Measurements from ENCODE around the gene DLL1. TPM values are rescaled to one million over a fixed set of nuclear protein-coding genes. Genes with fewer than 3 reads are reported as not detected.
A peak's percentile ranks its signal among the peaks of the same experiment; 100 is the strongest.

DLL1 gene
- total and polyA plus RNA-seq, 12 donors, result 2.6 to 27.2 (median 8.7) TPM

DNA sequence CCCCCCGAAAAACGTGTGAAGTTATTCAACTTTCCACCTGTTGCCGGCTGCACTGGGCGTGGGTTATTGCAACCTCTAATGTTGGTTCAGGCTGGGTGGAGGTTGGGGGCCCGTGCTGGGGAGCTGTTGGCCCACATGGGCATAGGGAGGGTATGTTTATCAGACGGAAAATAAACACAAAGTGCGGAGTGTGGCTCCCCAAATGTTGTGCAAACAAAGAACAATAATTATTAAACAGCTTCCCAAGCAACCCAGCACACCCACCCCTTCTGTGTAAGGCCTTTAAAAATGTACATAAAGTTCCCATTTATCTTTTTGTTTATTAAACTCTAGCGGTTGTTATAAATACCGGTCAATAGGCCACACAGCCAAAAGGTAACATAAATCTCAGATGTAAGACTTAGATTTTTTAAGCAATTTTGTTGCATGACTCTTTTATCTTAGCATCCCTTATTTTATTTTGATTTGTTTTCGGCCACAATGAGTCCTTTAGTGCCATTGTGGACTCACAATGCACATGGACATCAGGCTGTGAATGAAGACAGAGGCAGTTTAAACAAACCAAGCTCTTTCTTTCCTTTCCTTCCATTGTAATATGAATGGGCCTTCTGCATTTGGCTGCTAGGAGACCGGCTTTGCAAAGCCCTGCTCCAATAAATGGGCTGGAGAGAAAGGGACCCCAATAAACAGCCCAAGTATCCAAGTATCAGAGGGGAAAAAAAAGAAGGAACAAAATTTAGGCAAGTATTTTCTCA is 6.9 kb upstream of the DLL1 start:
- Histone ChIP-seq H3K27ac (no peak overlapping the region), H3K9me3 (no peaks in the 10 kb centered on the region), H3K36me3 (no peaks in the 10 kb centered on the region), H3K4me3 (no peak overlapping the region), H3K4me1 (peaks cover 15 to 35% (median 25%) of the 10 kb centered on the region in 9 donors), H3K27me3 (peaks cover 11 to 77% (median 27%) of the 10 kb centered on the region in 7 donors)
- WGBS, 2 donors, result 71 to 75% methylated on average over 11 of the region's 11 CpGs
- TF ChIP-seq, protein P1, sequence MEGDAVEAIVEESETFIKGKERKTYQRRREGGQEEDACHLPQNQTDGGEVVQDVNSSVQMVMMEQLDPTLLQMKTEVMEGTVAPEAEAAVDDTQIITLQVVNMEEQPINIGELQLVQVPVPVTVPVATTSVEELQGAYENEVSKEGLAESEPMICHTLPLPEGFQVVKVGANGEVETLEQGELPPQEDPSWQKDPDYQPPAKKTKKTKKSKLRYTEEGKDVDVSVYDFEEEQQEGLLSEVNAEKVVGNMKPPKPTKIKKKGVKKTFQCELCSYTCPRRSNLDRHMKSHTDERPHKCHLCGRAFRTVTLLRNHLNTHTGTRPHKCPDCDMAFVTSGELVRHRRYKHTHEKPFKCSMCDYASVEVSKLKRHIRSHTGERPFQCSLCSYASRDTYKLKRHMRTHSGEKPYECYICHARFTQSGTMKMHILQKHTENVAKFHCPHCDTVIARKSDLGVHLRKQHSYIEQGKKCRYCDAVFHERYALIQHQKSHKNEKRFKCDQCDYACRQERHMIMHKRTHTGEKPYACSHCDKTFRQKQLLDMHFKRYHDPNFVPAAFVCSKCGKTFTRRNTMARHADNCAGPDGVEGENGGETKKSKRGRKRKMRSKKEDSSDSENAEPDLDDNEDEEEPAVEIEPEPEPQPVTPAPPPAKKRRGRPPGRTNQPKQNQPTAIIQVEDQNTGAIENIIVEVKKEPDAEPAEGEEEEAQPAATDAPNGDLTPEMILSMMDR (IDR thresholded peaks at IDR 0.05), result no peak
- intact Hi-C loops (cut with DNase I), result loop anchor here in 5 of 10 donors (5.0 to 10.0 kb wide), 7 partner anchors 227 to 503 kb away; no protein-coding TSS in a partner anchor
- ATAC-seq, result no peak
- no peak for DNase-seq

DNA sequence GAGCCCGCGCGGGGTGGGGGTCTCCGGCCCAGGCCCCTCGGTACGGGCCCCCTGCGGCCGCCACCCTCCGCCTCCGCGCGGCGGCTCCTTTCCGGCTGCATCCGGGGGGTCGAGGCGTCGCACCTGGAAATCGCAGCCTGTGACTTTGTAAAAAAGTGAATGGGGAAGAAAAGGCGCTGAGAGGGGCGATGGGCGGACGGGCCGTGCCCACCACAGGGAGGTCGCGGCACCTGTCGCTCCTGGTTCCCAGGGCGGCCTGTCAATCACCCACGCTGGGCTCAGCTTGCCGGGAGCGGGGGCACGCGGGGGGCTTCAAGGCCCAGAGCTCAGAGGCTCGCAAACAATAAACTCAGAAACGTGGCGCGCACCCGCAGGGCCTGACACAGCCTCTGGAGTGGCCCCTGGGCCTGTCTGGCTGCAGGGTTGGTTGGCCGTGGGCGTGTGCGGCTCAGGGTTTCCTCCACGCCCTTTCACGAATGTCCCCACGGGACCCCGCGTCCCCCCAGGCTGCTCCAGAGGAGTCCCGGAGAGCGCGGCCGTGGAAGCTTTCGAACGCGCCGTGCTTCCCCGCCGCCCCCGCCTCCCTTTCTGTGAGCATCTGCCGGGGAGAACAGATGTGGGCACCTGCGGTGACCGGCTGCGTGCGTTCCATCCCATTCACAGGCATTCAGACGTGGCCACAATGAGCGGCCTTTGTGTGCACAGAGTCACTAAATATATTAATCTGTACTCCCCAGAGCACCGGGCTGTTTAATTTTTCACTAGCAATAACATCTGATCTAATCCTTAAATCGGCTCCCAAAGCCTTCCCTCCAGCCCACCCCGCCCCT is 6.1 kb upstream of the DLL1 start:
- TF ChIP-seq, protein P1 (IDR thresholded peaks at IDR 0.05), result no peak
- DNase-seq (no peak), ATAC-seq (peak in 1 of 8 donors; percentile 7)
- intact Hi-C loops (cut with DNase I), result loop anchor here in 5 of 10 donors (5.0 to 10.0 kb wide), 7 partner anchors 228 to 502 kb away; no protein-coding TSS in a partner anchor
- Histone ChIP-seq H3K27me3 (peaks cover 11 to 85% (median 30%) of the 10 kb centered on the region in 7 donors), H3K4me1 (peaks cover 23 to 43% (median 33%) of the 10 kb centered on the region in 9 donors), H3K36me3 (no peaks in the 10 kb centered on the region), H3K4me3 (peak overlapping the region in 3 of 10 donors; percentile 12 to 56 (median 44)), H3K27ac (no peak overlapping the region), H3K9me3 (no peaks in the 10 kb centered on the region)
- 19 to 31% methylated on average over 67 of the region's 67 CpGs for WGBS, 2 donors

DNA sequence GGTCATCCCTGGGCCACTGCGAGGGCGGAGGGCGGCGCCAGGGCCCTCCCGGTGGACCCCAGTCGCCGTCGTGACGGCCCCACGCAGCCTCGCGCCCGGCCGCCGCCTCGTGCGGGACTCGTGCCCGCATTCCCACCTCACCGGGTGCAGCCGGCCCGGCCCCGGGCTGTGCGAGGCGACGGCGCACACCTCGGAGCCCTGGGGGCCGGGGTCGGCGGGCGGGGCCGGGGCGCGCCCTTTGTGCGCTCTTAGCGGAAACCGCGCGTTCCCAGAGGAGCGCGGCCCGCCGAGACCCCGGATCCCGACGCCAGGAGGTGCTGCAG is 5.5 kb upstream of the DLL1 start:
- Histone ChIP-seq H3K27me3 (peaks cover 11 to 91% (median 34%) of the 10 kb centered on the region in 7 donors), H3K9me3 (no peaks in the 10 kb centered on the region), H3K4me1 (peaks cover 24 to 48% (median 38%) of the 10 kb centered on the region in 9 donors), H3K27ac (no peak overlapping the region), H3K36me3 (no peaks in the 10 kb centered on the region), H3K4me3 (peak overlapping the region in 9 of 10 donors; percentile 44 to 62 (median 55))
- 1 to 3% methylated on average over 41 to 47 of the region's 47 CpGs for WGBS, 2 donors
- peak in 1 of 2 donors; percentile 8 for DNase-seq
- intact Hi-C loops (cut with DNase I), result loop anchor here in 5 of 10 donors (5.0 to 10.0 kb wide), 7 partner anchors 228 to 502 kb away; no protein-coding TSS in a partner anchor
- TF ChIP-seq, protein P1 (IDR thresholded peaks at IDR 0.05), result no peak
- ATAC-seq, result no peak

Data from heart right ventricle (tissue), 16 donors.